Loucy (cell line): ENCODE data around the gene HELT.

Experiments used
- H2AFZ ChIP-seq: fragments of 200-600 bp; sonication (generic); 2 replicates; pipeline ENCODE4 v1.6.0; 2016; ENCODE audit warnings: antibody characterized with exemption, mild to moderate bottlenecking, low read length, moderate library complexity
- H3F3A ChIP-seq: fragments of 200-600 bp; 2 replicates; pipeline ENCODE4 v1.6.0; 2016; ENCODE audit warnings: antibody characterized with exemption, low read depth, mild to moderate bottlenecking
- H3K27me3 ChIP-seq: fragments of 200-600 bp; sonication (generic); 2 replicates; pipeline ENCODE4 v1.6.1; 2014; ENCODE audit warnings: low read length, mild to moderate bottlenecking; ENCODE audit not compliant: insufficient read depth, poor library complexity, severe bottlenecking
- H3K36me3 ChIP-seq: fragments of 200-600 bp; sonication (generic); 2 replicates; pipeline ENCODE4 v1.6.1; 2016; ENCODE audit warnings: low read length; ENCODE audit not compliant: insufficient read depth
- H3K4me1 ChIP-seq: fragments of 200-600 bp; sonication (generic); 2 replicates; pipeline ENCODE4 v1.5.1; 2014; ENCODE audit warnings: low read length, mild to moderate bottlenecking; ENCODE audit not compliant: insufficient read depth, poor library complexity, severe bottlenecking
- H3K4me2 ChIP-seq: fragments of 200-600 bp; sonication (generic); 2 replicates; pipeline ENCODE4 v1.6.0; 2014; ENCODE audit warnings: antibody characterized with exemption, low read length, low read depth, mild to moderate bottlenecking; ENCODE audit not compliant: poor library complexity, severe bottlenecking
- H3K4me3 ChIP-seq: fragments of 200-600 bp; sonication (generic); 2 replicates; pipeline ENCODE4 v1.5.1; 2014; ENCODE audit warnings: low read length, mild to moderate bottlenecking, mixed read lengths; ENCODE audit not compliant: poor library complexity, severe bottlenecking
- H3K79me2 ChIP-seq: fragments of 200-600 bp; sonication (generic); 2 replicates; pipeline ENCODE4 v1.6.1; 2014; ENCODE audit warnings: low read length; ENCODE audit not compliant: insufficient read depth
- H3K9ac ChIP-seq: fragments of 200-600 bp; sonication (generic); 2 replicates; pipeline ENCODE4 v1.6.0; 2014; ENCODE audit warnings: mild to moderate bottlenecking, low read depth, low read length, moderate library complexity; ENCODE audit not compliant: poor library complexity, severe bottlenecking
- H3K9me2 ChIP-seq: fragments of 200-600 bp; sonication (generic); replicated peaks from 2 replicates; pipeline ENCODE4 v1.6.1; 2016; ENCODE audit warnings: low read depth, low read length, mixed read lengths
- H3K9me3 ChIP-seq: fragments of 200-600 bp; sonication (generic); 2 replicates; pipeline ENCODE4 v1.6.1; 2014; ENCODE audit warnings: mild to moderate bottlenecking, antibody characterized with exemption, low read length, low read depth; ENCODE audit not compliant: insufficient read depth
- H4K20me1 ChIP-seq: fragments of 200-600 bp; sonication (generic); 2 replicates; pipeline ENCODE4 v1.6.0; 2014; ENCODE audit warnings: antibody characterized with exemption, low read length, mild to moderate bottlenecking; ENCODE audit not compliant: insufficient read depth, poor library complexity, severe bottlenecking
- CTCF ChIP-seq: fragments of 200-600 bp; sonication (generic); conservative IDR thresholded peaks from 2 replicates; pipeline ENCODE4 v1.5.1; 2014; ENCODE audit warnings: mild to moderate bottlenecking, antibody characterized with exemption, low read length
- EZH2phosphoT487 ChIP-seq: fragments of 200-600 bp; IDR thresholded peaks from 2 replicates; pipeline ENCODE4 v1.6.1; 2018; ENCODE audit warnings: antibody characterized with exemption, mild to moderate bottlenecking, moderate library complexity, borderline replicate concordance

Gene HELT

DNA sequence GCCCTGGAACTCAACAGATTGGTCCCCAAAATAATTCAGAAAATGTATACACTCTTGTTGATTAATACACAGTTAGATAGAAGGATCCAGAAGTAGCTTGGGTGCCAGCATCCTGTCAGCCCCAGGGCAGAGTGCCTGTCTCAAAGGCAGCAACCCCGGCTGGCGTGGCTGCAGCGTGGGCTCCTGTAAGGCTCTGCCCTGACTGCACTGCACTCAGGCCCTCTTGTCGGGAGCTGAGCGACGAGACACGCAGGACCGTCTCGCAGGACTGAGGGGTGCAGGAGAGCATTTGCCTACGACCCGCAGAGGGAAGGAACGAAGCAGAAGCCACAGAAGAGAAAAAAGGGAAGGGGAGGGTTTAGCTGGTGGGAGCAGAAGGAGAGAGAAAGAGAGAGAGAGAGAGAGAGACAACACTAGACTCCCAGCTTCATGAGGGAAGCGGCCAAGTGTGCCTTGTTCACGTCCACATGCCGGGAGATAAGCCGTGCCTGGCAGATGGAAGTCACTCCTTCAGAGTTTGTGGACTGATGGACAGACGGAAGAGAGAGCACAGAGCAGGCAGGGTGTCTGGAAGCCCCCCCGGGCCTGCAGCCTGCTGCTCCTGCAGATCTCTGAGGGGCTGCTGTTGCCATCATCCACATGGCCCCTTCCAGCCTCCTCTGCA lies 38.7 kb upstream of the HELT start:
- H3K9ac ChIP-seq = no peak overlapping the region

GRCh38 chr4:184980261-184980660 lies 38.0 kb upstream of the HELT start:
- Histone ChIP-seq H3F3A (0 out of 2 replicates have a peak, but pooled peaks cover 3% of the 10 kb centered on the region), H3K4me3 (no peak overlapping the region), H3K27me3 (peaks cover 8% of the 10 kb centered on the region), H3K36me3 (no peaks in the 10 kb centered on the region), H3K9ac (no peak overlapping the region), H2AFZ (no peak overlapping the region), H3K4me2 (no peak overlapping the region), H4K20me1 (no peaks in the 10 kb centered on the region), H3K79me2 (no peaks in the 10 kb centered on the region), H3K9me2 (no peaks in the 10 kb centered on the region), H3K4me1 (peaks cover 12% of the 10 kb centered on the region), H3K9me3 (no peaks in the 10 kb centered on the region)
- TF ChIP-seq CTCF = no peak
- TF ChIP-seq EZH2phosphoT487 = no peak

More for the DNA sequence above, 38.7 kb upstream of the HELT start:
- no peak overlapping the region for H2AFZ ChIP-seq
- no peaks in the 10 kb centered on the region for H3K9me2 ChIP-seq
- H3K36me3 ChIP-seq = no peaks in the 10 kb centered on the region
- no peaks in the 10 kb centered on the region for H4K20me1 ChIP-seq
- H3K4me2 ChIP-seq = no peak overlapping the region
- no peaks in the 10 kb centered on the region for H3F3A ChIP-seq
- peaks cover 8% of the 10 kb centered on the region for H3K27me3 ChIP-seq
- H3K9me3 ChIP-seq = no peaks in the 10 kb centered on the region
- no peaks in the 10 kb centered on the region for H3K79me2 ChIP-seq
- TF ChIP-seq CTCF = no peak
- no peak for TF ChIP-seq EZH2phosphoT487
- peaks cover 12% of the 10 kb centered on the region for H3K4me1 ChIP-seq
- H3K4me3 ChIP-seq = no peak overlapping the region

GRCh38 chr4:184983672-184984356 lies 34.5 kb upstream of the HELT start:
- Histone ChIP-seq H3K9ac (peak overlapping the region; percentile 37), H4K20me1 (no peaks in the 10 kb centered on the region), H3K9me2 (no peaks in the 10 kb centered on the region), H3F3A (0 out of 2 replicates have a peak, but pooled peaks cover 3% of the 10 kb centered on the region), H3K27me3 (peaks cover 8% of the 10 kb centered on the region), H3K4me1 (peaks cover 12% of the 10 kb centered on the region), H3K4me2 (peak overlapping the region; percentile 77), H3K9me3 (no peaks in the 10 kb centered on the region), H3K4me3 (peak overlapping the region; percentile 64), H2AFZ (peak overlapping the region; percentile 62), H3K79me2 (no peaks in the 10 kb centered on the region), H3K36me3 (no peaks in the 10 kb centered on the region)
- TF ChIP-seq CTCF (peak; percentile 60), EZH2phosphoT487 (no peak)
